Heart left ventricle (tissue), 16 donors: ENCODE measurements around the gene PEMT. TPM values are rescaled to one million over a fixed set of nuclear protein-coding genes. Genes with fewer than 3 reads are reported as not detected.

Experiments used
- ATAC-seq, 4 donors: fragments of 200-7000 bp; cut with Tn5 transposase; one replicate each; pipeline ENCODE4 v1.9.1; 2020 to 2022; ENCODE audit warnings: moderate library complexity in 4 of 4, mild to moderate bottlenecking in 3 of 4, moderate number of reproducible peaks in 1 of 4
- DNase-seq, 5 donors: peaks; one replicate each; pipeline ENCODE4 v3.0.0-alpha.2; 2020
- H3K27ac ChIP-seq, 12 donors: fragments of 200-600 bp; sonication (generic) in 4 of 12; one replicate each; pipeline versions ENCODE4 v1.5.0 to v1.8.0; 2016 to 2022; ENCODE audit warnings: mild to moderate bottlenecking in 2 of 12
- H3K27me3 ChIP-seq, 9 donors: fragments of 200-600 bp; sonication (generic) in 2 of 9; one replicate each; pipeline versions ENCODE4 v1.5.1 to v1.8.0; 2016 to 2022; ENCODE audit warnings: mild to moderate bottlenecking in 3 of 9
- H3K36me3 ChIP-seq, 9 donors: fragments of 200-600 bp; sonication (generic) in 2 of 9; one replicate each; pipeline versions ENCODE4 v1.5.0 to v1.8.0; 2018 to 2022; ENCODE audit warnings: mild to moderate bottlenecking in 2 of 9
- H3K4me1 ChIP-seq, 12 donors: fragments of 200-600 bp; sonication (generic) in 4 of 12; one replicate each; pipeline versions ENCODE4 v1.5.0 to v1.8.0; 2016 to 2022; ENCODE audit warnings: mild to moderate bottlenecking in 3 of 12
- H3K4me3 ChIP-seq, 12 donors: fragments of 200-600 bp; sonication (generic) in 4 of 12; one replicate each; pipeline versions ENCODE4 v1.5.0 to v1.8.0; 2017 to 2022; ENCODE audit warnings: mild to moderate bottlenecking in 9 of 12, moderate library complexity in 4 of 12
- H3K9me3 ChIP-seq, 12 donors: fragments of 200-600 bp; sonication (generic) in 4 of 12; one replicate each; pipeline versions ENCODE4 v1.5.0 to v1.8.0; 2016 to 2022; ENCODE audit warnings: mild to moderate bottlenecking in 1 of 12
- CTCF ChIP-seq, 12 donors: fragments of 200-600 bp; sonication (generic) in 4 of 12; IDR thresholded peaks; one replicate each; pipeline versions ENCODE4 v1.5.0 to v1.8.0; 2018 to 2022; ENCODE audit warnings: antibody characterized with exemption in 12 of 12, mild to moderate bottlenecking in 5 of 12
- POLR2A ChIP-seq, 2 donors: fragments of 450-650 bp; IDR thresholded peaks; one replicate each; pipeline ENCODE4 v1.6.1; 2017; ENCODE audit warnings: antibody characterized with exemption in 2 of 2, mild to moderate bottlenecking in 2 of 2, moderate library complexity in 2 of 2
- WGBS, 4 donors: extraction: QIAGEN DNeasy Blood & Tissue Kit in 2 of 4; methylation state at CpG; one replicate each; pipeline versions ENCODE4 v1.1.5 to v1.1.7; 2013 to 2018; 5-methylcytosine and 5-hydroxymethylcytosine counted together
- intact Hi-C, 10 donors: fragments of 100-400 bp; cut with DNase I; formaldehyde crosslinking; loops; one replicate each; pipeline versions ENCODE4 v1.11.1 to v1.14.2; 2022
- polyA plus RNA-seq, 2 donors: library from polyadenylated mRNA; stranded (reverse); fragments of 200-250 nt; gene quantifications; one replicate each; pipeline ENCODE4 v1.2.3, GENCODE V29; 2013
- total RNA-seq, 9 donors: library from RNA; depleted of rRNA in 2 of 9; stranded (reverse); fragments of >200 nt in 2 of 9; fragmentation: NEBNext Ultra II Directional in 3 of 9; extraction: Animal tissue kit (Norgen Biotek cat#: 25700) in 3 of 9; gene quantifications; one replicate each; pipeline versions ENCODE4 v1.1.0 to v1.2.4, GENCODE V29; 2016 to 2023
- donor health status: ischemic (EF 13 %, LVEDD 7.1; RV severe dilation, severe dysfunction).
- donor health status: healthy with polysubstance abuse.
- donor health status: DM: no; HTN: yes; CAD: no.
- donor health status: DM: no; HTN: no; CAD: no.
- donor health status: ischemic (EF 25% LVEDD 6.9; RV normal size, moderate dysfunction).
- donor health status: ischemic (EF 25% LVEDD 5.7; RV mildly dilated, moderate dysfunction).
- donor health status: healthy.
- donor health status: DM: yes; HTN: yes; CAD: no.
- donor health status: ischemic (EF 35%, LVEDD 5.7; RV mildly dilated, moderate dysfunction).
- donor health status: nonischemic (EF 11% LVEDD 7.7; RV severe dilation, severe dysfunction).
- donor health status: DM: yes; HTN: yes; CAD: no.
- donor health status: PGD.
- donor health status: ischemic (EF 29% LVEDD 5.4; RV normal size, mild dysfunction).
- donor health status: nonischemic (EF 23%, LVEDD 6.1; RV moderate dilation, normal function).

PEMT gene
- total and polyA plus RNA-seq, 11 donors = 15.7 to 42.2 (median 25.4) TPM

DNA sequence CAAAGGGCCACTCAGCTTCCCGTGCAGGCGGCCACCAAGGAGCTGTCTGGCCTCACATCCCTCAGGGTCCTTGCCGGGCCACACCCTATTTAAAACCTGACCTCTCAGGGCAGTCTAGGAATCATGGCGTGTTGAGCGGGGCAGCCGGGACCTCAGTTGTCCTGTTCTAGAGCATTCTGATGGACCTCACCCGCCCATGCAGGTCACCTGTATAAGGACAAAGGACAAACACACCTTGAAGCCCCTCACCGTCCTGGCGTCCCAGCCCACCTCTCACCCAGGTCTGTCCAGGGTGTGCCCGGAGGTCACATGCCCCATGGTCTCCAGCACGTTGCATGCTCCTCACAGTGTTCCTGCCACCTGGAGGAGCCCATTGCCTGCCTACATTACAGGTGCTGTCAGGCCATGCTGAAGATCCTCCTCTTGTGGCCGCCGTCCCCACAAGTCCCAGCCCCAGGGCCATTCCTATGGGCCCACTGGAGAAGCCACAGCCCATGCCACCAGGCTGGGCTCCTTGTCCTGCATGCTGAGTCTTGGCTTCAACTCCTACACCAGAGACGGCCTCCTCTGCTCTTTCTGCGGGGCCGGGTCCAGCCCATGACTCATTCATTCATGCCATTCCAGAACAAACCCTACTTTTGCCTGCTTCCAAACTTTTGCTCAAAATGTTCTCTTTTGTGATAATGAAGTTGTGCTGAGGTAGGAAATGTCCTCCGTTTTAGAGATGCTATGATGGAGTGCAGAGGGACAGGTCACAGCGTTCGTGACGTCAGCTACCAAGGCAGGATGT, 46.3 kb downstream of the PEMT start:
- 86 to 94% (median 91%) methylated on average over 14 to 20 of the region's 20 CpGs for WGBS, 4 donors
- DNase-seq (peak in 3 of 5 donors; percentile 26 to 60 (median 30)), ATAC-seq (no peak)
- Histone ChIP-seq H3K9me3 (no peaks in the 10 kb centered on the region), H3K4me3 (no peak overlapping the region), H3K27ac (peak overlapping the region in 1 of 12 donors; percentile 89), H3K27me3 (no peaks in the 10 kb centered on the region), H3K36me3 (no peaks in the 10 kb centered on the region), H3K4me1 (peaks cover 0 to 39% (median 18%) of the 10 kb centered on the region in 12 donors)
- intact Hi-C loops = no loop called here
- TF ChIP-seq CTCF (IDR thresholded peaks at IDR 0.05) (no peak), POLR2A (IDR thresholded peaks at IDR 0.05) (no peak)

GRCh38 chr17:17542906-17543635, 48.4 kb downstream of the PEMT start:
- TF ChIP-seq POLR2A (IDR thresholded peaks at IDR 0.05) = no peak
- TF ChIP-seq CTCF (IDR thresholded peaks at IDR 0.05) = no peak
- intact Hi-C loops = no loop called here
- peak in 2 of 5 donors; percentile 19 to 55 for DNase-seq
- H3K36me3 ChIP-seq = no peaks in the 10 kb centered on the region
- no peaks in the 10 kb centered on the region for H3K27me3 ChIP-seq
- H3K4me3 ChIP-seq = no peak overlapping the region
- no peaks in the 10 kb centered on the region for H3K9me3 ChIP-seq
- no peak overlapping the region for H3K27ac ChIP-seq
- no peak for ATAC-seq
- WGBS, 4 donors = 94 to 97% (median 96%) methylated on average over 20 to 22 of the region's 22 CpGs
- H3K4me1 ChIP-seq = peaks cover 0 to 42% (median 13%) of the 10 kb centered on the region in 12 donors

DNA sequence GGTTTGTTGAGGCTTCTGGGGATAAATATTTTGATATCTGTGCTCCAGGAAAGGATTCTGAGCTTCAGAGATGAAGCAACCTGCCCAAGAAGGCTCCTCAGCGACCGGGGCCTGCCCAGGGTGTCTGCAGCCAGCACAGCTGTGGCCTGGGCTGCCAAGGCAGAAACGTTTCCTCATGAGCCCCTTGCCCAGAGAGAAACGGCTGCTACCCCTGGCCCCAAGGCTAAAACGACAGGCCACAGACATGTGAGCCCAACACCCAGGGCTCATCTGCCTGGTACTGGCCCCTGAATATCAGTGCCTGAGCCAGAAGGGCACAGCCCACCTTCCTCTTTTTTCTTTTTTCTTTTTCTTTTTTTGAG, 49.9 kb downstream of the PEMT start:
- DNase-seq (peak in 1 of 5 donors; percentile 46), ATAC-seq (no peak)
- H3K9me3 ChIP-seq = no peaks in the 10 kb centered on the region
- H3K36me3 ChIP-seq = no peaks in the 10 kb centered on the region
- no peak overlapping the region for H3K4me3 ChIP-seq
- intact Hi-C loops = no loop called here
- H3K4me1 ChIP-seq = peaks cover 0 to 42% (median 15%) of the 10 kb centered on the region in 12 donors
- H3K27me3 ChIP-seq = no peaks in the 10 kb centered on the region
- 74 to 81% (median 80%) methylated on average over 5 of the region's 5 CpGs for WGBS, 4 donors
- TF ChIP-seq POLR2A (IDR thresholded peaks at IDR 0.05) (no peak), CTCF (IDR thresholded peaks at IDR 0.05) (no peak)
- H3K27ac ChIP-seq = no peak overlapping the region

GRCh38 chr17:17540935-17541639, 50.4 kb downstream of the PEMT start:
- DNase-seq (peak in 2 of 5 donors; percentile 33 to 51), ATAC-seq (no peak)
- Histone ChIP-seq H3K36me3 (no peaks in the 10 kb centered on the region), H3K4me3 (no peak overlapping the region), H3K27ac (peak overlapping the region in 1 of 12 donors; percentile 87), H3K4me1 (peaks cover 0 to 42% (median 18%) of the 10 kb centered on the region in 12 donors), H3K27me3 (no peaks in the 10 kb centered on the region), H3K9me3 (no peaks in the 10 kb centered on the region)
- 70 to 84% (median 76%) methylated on average over 23 of the region's 23 CpGs for WGBS, 4 donors
- intact Hi-C loops = no loop called here
- TF ChIP-seq CTCF (IDR thresholded peaks at IDR 0.05) = no peak
- TF ChIP-seq POLR2A (IDR thresholded peaks at IDR 0.05) = no peak
